HG02642 (cell line): ENCODE data around the gene FMNL2.
"Not testable (repeated sequence)": the region's sequence is repeated elsewhere in the genome, so short reads cannot be mapped to it uniquely, and the experiment has no call there.

ENCODE experiments used
- ATAC-seq: cut with Tn5 transposase; IDR thresholded peaks from one replicate; pipeline ENCODE4 v1.9.1; 2021; ENCODE audit warnings: mild to moderate bottlenecking; ENCODE audit not compliant: unreplicated experiment, poor library complexity

Gene FMNL2

DNA sequence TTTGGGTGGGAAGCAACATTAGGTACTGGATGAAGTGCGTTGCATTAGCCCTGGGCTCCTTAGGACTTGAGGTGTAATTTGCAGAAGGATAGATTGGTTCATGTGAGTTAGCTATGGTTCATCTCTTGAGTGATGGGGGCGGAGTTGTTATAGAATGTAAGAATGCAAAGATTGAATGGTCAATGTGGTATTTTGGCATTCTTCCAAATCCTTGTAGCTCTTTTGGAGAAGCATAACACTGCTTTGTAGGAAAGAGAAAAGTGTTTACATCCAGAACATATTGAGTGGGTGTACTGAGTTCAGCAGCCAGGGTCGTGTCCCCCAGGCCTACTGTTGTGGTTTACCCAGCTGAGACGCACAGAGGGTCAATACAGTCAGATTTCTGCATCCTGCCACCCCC is 173.5 kb downstream of the FMNL2 start:
- ATAC-seq, result no peak

DNA sequence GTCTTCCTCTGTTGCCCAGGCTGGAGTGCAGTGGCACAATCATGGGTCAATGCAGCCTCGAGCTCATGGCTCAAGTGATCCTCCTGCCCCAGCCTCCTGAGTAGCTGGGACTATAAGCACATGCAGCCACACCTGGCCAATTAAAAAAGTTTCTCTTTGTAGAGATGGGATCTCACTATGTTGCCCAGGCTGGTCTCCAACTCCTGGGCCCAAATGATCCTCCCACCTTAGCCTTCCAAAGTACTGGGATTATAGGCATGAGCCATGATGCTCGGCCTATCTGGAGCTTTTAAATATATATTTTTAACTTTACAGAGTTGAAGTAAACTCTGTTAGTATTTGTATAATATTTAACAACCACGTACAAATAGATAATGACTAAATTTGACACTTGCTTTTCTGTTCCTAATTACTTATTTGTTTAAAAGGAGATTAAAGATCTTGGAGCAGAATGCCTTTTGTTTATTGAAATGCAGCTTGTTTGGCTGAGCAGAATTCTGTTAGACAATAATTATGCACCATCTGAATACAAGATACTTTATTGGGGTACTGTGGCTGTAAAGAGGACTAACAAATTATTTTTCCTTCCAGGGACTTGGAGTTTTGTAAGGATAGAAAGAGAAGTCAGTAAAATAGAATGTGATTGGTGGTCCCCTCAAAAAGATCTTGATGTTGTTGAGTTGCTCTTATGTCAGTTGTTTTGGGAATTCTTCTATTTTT is 175.0 kb downstream of the FMNL2 start:
- no peak for ATAC-seq

DNA sequence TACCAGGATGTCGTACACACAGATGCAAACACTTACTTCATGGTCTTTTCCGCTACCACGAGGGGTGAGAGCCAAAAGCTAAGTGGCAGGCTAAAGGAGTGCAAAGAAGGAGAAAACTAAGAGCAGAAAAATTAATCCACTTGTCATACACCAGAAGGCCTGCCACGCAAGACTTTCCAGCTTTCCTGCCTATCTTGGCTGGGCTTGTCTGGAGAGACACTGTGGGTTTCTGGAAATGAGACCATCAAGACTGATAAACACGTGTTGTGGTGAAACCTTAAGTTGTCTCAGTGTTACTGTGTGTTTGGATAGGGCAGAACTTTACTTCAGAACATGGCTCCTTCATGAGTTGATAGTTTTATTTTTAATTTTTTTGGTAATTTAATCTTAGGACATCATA is 175.6 kb downstream of the FMNL2 start:
- no peak for ATAC-seq

DNA sequence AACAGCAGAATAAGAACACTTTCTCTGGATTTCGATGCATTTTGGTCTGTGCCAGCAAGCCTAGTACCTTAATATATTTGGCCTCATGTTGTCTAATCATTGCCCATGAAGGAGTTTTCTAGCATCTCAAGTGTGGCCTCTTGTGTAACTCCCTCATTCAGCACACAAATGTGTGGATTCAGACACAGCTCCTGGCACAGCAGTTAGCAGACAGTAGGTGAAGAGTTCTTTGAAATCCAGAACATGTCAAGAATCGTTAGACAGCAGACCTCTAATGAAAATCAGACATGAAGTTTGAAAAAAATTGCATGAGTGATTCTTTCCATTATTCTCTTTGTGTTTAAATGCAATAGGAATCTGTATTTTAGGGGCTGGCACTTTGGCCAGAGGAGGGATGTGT is 177.0 kb downstream of the FMNL2 start:
- no peak for ATAC-seq

- ATAC-seq, result no peak
Measured at GRCh38 chr2:152513029-152513428, 178.1 kb downstream of the FMNL2 start.

DNA sequence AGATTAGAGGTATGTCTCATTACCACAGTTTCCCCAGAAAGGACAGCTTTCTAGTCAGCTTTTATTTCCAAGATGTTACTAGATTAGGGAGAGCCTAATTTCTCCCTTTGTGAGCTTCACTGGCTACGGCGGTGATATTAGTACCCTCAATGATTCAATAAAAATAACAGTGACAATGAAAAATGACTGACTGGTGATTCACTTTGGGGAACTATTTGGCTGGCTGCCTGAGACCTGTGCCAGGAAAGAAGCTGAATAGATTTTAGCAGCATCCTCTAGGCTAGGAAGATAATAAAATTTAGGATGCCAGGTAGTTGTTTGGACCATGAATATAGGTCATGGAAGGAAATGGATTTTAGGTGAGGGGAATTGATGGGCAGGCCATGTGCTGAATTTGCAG is 178.7 kb downstream of the FMNL2 start:
- no peak for ATAC-seq

- no peak for ATAC-seq
Measured at GRCh38 chr2:152518034-152518433, 183.1 kb downstream of the FMNL2 start.

DNA sequence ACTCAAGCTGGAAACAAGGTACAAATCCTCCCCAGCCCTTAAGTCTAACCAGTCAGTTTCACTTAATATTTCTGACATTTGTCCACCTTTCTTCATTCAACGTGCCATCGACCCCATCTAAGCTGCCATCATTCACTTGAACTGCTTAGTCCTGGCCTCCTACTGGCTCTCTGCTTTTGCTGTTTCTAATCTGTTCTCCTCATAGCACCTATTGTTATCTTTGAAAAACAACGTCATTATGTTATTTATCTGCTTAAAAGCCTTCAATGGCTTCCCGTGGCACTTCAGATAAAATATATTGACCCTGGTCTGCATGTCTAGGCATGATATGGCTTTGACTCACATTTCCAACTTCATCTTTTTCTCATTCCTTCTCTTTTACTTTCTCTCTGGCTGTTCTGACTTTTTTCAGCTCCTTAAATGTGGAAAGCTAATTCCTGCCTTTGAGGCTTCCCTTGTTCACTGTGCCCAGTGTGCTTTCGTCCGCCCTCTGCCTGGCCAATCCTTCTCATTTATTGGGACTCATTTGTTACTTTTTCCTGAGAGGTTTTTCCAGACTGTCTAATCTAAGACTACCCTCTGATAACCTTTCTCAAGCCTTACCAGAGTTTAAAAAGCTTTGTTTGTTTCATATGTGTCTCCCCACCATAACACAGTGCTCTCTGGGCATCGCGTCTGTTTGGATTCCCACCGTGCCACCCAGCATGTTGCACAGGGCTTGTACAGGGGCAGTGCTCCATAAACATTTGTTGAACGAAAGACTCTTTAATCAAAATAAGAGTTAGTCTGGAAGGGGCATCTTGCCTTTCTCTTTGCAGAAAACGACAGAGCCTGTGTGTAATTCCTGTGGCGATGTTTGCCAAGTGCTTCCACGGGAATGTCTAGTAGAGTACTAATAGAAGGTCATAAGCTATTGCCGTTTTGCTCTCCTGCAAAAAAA is 183.9 kb downstream of the FMNL2 start:
- no peak for ATAC-seq

GRCh38 chr2:152519581-152519952 is 184.6 kb downstream of the FMNL2 start:
- ATAC-seq, result no peak

- ATAC-seq, result no peak
Measured at GRCh38 chr2:152520759-152521158, 185.8 kb downstream of the FMNL2 start.

DNA sequence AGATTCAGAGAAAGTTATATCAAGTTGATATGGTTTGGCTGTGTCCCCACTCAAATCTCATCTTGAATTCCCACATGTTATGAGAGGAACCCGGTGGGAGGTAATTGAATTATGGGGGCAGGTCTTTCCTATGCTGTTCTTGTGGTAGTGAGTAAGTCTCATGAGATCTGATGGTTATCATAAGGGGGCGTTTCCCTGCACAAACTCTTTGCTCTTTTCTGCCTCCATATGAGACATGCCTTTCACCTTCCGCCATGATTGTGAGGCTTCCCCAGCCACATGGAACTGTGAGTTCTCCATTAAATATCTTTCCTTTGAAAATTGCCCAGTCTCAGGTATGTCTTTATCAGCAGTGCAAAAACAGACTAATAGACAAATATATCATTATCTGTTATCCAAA is 187.5 kb downstream of the FMNL2 start:
- ATAC-seq, result not testable (repeated sequence)

DNA sequence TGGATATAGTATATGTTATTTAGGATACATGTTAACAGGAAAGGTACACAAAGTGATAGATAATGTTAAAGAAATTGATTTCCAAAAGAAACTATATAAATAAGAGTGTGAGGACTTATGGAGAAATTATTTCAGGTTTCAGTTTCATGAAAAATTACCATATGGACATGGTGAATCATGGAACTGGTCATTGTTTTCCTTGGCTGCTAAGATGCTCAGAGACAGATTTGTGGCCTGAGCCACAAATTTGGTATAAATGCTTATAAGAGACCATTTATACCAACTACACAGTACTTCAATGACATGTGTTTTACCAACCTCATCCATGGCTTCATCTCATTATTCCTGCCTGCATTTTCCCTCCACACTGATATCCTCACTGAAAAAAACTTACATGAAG is 188.1 kb downstream of the FMNL2 start:
- ATAC-seq, result no peak

DNA sequence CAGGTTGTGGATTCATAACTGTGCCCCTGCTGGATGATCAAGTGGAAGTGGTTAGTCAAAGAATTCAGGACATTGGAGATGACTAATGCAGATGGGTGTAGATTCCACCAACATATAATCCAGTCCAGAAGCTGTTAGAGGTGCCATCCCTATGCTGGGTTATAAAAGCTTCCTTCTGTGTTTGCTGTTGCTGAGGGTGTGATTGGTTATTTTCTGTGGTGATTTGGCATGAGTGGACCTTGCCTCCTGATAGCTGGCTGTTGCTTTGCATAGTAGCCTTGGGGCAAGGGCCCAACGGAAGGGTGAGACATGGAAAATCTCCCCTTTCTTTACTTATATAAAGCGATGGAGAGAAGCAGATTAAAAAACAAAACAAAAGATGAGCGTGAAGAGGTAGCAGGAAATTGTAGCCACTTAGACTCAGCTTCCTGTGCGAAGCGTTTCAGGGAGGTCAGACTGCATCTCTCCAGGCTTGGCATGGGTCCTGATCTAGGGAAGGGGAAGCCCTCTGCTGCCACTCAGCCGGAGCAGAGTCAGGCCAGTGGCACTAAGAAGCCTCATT is 190.4 kb downstream of the FMNL2 start:
- no peak for ATAC-seq

DNA sequence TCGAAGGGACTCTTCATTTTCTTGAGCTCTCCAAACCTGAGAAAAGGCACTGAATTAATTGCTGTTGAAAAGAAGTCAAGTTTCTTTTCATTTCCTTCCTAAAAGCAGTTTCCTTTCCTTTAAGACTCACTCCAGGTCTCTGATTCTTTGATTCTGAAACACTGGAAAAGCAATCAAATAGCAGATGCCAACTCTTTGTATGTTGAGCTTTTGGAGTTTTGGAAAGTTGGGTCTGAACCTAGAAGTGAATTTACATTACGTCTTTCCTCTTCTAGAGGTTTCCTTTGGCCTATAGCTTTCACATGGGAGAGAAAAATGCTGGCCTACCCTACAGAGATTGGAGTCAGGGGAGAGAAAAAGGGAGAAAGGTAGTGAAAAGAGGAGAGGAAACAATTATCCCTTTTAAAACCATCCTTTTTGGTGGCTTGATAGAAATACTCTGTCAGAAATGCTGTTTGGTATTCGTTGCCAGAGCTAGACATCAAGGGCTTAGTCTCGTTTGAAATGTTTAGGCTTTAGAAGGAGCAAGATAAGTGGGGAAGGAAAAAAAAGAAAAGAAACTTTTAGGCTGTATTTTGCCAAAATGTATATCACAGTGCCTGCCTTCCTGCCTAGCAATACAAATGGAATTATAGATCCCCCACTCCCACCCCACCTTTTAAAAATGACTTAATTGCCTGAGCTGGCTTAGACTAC is 194.6 kb downstream of the FMNL2 start:
- no peak for ATAC-seq

DNA sequence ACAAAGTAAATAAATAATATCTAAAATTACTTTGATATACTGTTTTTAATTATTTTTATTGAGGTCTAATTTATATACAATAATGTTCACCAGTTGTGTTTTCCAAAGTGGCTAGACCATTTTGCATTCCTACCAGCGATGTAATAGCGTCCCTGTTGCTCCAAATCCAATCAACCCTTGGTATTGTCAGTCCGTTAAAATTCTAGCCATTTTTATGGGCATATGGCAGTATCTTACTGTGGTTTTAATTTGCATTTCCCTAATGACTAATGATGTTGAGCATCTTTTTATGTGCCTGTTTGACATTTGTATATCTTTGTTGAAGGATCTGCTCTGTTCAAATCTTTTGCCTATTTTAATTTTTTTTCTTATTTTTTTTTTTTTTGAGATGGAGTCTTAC is 197.3 kb downstream of the FMNL2 start:
- no peak for ATAC-seq

GRCh38 chr2:152534460-152535135 is 199.6 kb downstream of the FMNL2 start:
- ATAC-seq, result no peak

DNA sequence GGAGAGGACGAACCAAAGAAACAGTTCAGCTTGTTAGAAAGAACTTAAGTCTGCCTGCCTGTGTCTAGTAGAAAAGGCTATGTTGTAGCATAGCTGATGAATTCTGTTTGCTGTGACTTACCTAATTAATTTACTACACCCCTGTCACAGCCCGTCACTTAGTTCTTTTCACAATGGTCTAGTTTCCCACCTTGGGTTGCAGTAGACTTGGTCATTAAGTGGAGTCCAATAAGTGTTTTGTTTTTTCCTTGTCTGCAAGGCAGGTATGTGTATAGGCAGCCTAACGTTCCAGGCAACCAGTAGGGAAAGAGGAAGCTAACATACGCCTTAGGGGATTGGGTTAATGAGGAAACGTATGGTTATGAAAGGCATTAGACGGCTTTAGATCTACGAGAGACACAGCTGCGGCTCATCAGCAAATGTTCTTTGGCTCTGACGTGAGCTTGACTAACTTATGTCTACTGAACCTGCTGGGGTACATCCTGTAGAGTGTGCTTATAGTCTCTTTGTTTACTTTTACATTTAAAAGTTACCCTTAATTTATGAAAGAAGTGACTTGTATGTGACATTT is 202.2 kb downstream of the FMNL2 start:
- no peak for ATAC-seq

GRCh38 chr2:152539424-152539823 is 204.4 kb downstream of the FMNL2 start:
- no peak for ATAC-seq

- ATAC-seq, result no peak
Measured at GRCh38 chr2:152541712-152542111, 206.7 kb downstream of the FMNL2 start.
